NCI-H146 (cell line): Measurements from ENCODE around the gene SOCS6.
"Not testable (repeated sequence)": the region's sequence is repeated elsewhere in the genome, so short reads cannot be mapped to it uniquely, and the experiment has no call there.

Experiments
- DNase-seq: peaks from one replicate; lab custom pipeline; 2025; lab: John Stamatoyannopoulos, UW

SOCS6 gene, protein sequence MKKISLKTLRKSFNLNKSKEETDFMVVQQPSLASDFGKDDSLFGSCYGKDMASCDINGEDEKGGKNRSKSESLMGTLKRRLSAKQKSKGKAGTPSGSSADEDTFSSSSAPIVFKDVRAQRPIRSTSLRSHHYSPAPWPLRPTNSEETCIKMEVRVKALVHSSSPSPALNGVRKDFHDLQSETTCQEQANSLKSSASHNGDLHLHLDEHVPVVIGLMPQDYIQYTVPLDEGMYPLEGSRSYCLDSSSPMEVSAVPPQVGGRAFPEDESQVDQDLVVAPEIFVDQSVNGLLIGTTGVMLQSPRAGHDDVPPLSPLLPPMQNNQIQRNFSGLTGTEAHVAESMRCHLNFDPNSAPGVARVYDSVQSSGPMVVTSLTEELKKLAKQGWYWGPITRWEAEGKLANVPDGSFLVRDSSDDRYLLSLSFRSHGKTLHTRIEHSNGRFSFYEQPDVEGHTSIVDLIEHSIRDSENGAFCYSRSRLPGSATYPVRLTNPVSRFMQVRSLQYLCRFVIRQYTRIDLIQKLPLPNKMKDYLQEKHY

DNA sequence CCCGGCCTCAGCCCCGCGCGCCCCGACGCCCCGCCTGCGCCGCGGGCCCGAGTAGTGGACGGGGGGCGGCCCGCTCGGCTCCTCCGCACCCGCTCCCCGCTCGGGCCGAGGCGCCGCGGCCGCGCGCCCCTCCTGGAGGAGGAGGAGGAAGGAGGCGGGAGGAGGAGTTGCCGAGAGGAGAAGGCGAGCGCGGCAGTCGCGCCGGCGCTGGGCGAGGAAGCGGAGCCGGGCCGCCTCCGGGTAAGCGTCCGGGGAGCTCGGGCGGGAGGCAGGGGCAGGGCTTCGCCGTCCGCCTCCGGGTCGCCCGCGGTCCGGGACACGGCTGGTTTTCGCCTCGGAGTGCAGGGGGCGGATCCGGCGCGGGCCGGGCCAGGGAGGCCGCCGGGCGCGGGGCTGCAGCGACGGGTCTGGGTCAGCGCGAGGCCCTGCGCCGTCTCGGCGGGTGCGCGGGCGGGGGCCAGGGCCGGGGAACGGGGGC, at the start of gene SOCS6:
Gene SOCS6 (plus strand): TSS at position 195 of the 478 bp plus-strand sequence. CDS start 35,624 bp downstream, outside the sequence.
- DNase-seq = peak; percentile 87

DNA sequence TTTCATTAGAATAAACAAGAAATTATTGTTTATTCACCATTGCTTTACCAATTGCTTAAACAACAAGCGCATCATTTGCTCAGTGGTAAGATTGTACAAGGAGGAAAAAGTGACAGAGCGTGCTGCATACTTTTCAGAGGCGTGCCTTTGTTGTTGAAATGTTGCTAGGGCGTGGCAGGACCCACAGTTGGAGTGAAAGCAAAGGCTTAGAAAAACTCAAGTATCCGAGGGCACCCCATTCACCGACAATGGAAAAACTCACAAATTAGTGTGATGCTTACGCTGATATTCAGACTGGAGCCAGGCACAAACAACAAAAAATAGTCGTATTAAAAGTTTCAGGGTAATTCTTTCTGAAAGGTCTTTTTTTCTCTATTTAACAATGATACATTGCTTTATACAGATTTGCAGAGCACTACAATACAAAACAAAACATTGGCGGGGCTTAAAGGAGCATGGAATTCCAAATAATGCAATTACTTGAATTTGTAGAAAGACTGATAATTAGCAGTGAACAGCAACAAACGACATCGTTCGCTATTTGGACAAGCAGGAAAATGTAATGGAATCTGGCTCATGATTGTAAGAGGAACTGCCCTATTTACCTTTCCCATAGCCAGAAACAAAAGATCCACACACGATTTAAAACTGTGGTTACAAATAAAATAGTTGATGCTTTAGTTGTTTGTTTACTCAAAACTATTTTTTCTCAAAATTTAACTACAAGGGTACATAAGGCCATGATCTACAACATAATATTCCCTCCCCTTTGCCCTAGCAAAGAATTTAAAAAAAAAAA, 45.5 kb upstream of the SOCS6 start:
- no peak for DNase-seq

DNA sequence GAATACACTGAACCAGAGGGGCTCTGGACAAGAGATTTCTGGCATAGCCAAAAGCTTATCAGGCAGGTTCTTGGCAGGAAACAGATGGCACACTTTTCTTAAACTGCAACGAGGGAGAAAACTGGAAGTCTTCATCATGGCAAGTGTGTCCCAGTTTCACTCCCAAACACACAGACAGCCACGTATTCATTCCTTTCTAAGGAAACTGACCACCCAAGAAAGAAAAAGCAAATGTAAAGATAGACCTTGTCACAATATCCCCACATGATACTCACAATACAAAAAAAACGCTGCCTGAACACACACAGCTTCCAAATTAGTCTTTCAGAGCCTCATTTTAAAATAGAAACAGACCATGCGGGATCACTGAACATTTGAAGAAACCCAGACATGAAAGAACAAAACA, 42.8 kb upstream of the SOCS6 start:
- DNase-seq = no peak

DNA sequence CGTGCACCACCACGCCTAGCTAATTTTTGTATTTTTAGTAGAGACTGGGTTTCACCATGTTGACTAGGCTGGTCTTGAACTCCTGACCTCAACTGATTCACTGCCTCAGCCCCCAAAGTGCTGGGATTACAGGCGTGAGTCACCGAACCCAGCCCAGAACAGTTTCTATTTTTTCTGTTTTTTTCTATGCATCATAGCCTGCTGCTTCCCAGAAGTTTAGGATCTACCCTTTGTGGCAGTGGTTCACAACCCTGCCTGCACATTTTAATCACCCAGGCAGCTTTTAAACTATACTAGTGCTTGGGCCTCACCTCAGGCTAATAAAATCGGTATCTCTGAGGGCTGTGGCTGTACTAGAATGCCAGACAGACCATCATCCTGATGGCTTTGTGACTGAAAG, 39.7 kb upstream of the SOCS6 start:
- no peak for DNase-seq

DNA sequence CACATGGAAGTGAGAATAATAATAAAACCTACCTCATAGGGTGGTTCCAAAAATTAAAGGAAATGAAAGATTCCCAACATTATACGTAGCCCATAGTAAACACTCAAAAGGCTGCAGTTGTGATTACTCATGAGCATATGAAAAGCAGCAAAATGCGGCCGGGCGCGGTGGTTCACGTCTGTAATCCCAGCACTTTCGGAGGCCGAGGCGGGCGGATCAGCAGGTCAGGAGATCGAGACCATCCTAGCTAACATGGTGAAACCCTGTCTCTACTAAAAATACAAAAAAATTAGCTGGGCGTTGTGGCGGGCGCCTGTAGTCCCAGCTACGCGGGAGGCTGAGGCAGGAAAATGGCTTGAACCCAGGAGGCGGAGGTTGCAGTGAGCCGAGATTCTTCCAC, 39.0 kb upstream of the SOCS6 start:
- not testable (repeated sequence) for DNase-seq

DNA sequence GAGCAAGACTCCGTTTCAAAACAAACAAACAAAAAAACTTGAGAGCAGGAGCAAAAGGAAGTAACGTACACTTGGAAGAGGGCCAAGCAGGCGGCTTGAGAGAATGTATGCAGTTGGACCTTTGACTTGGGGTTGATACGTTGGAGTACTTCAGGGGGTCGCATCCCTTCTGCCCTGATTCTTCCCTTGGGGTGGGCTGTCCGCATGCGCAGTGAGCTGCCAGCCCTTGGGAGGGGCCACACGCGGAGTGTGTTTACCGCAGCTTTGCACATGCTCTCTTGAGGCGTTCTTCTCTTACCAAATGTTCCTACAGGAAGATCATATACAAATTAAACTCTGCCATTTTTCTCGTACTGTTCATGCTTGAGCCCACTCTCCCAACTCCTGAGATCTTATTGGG, 38.1 kb upstream of the SOCS6 start:
- DNase-seq = no peak

DNA sequence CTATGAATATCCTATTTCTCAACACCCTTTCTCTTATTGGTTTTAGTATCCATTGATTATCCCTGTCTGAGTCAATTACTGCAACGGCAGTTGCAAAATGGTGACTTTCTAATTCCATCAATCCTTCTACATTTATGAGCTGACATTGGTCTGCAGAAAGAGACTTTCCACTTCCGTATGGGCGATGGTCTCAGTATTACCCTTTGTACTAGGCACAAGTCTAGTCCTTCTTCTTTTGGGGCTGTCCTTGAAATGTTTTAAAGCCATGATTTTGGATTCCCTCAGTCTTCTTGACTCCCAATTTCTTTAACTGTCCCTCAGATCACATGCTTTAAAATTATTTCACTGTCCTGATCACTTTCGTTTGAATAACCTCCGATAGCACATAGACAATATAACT, 32.7 kb upstream of the SOCS6 start:
- no peak for DNase-seq

DNA sequence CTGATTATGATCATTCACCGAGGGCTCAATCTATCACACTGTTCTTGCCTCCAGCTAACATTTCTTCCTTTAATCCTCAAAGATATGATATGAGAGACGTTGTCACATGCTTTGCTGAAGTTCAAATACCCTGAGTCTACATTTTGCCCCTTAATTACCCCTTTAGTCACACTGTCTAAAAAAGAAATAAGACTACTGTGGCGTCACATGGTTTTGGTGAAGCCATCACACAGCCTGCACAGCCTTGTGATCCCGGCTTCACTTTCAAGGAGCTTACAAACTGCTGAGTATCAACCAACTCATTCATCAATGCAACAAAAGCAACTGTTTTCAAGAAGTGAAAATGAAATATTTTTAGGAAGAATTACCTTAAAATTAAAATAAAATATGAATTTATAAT, 31.9 kb upstream of the SOCS6 start:
- DNase-seq = no peak

DNA sequence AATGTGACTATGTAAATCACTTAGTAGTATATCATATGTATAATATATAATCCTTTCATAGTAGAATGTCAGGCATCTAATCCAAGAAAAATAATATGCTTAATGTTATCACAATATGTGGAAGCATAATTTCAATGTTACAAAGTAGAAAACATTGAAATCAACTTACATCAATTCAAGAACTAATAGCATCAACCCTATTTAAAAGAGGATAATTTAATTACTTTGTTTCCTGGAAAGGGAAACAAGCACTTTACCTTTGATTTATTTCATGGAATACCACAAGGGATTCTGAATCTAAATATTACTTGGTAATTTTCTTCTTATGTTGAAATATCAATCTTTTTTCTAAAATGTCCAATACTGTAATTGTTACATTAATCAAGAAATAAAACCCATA, 30.6 kb upstream of the SOCS6 start:
- DNase-seq = no peak

DNA sequence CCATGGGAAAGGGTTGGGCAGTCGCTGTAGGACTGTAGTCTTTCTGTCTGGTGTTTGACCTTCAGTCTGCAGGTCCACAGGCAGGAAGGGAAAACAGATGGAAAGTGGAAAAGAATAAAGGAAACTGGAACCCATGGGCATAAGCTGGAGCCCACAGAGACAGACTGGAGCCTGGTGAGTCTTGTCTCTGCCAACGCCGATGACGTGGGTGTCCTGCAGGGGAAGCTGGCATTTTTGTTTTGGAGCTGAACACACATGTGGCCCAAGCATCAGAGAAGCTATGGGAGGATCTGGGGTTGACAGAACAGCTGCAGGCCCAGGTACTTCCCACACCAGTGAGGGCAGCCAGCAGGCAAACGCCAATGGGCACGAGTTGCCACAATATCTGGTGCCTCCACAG, 28.2 kb upstream of the SOCS6 start:
- DNase-seq = peak; percentile 16

DNA sequence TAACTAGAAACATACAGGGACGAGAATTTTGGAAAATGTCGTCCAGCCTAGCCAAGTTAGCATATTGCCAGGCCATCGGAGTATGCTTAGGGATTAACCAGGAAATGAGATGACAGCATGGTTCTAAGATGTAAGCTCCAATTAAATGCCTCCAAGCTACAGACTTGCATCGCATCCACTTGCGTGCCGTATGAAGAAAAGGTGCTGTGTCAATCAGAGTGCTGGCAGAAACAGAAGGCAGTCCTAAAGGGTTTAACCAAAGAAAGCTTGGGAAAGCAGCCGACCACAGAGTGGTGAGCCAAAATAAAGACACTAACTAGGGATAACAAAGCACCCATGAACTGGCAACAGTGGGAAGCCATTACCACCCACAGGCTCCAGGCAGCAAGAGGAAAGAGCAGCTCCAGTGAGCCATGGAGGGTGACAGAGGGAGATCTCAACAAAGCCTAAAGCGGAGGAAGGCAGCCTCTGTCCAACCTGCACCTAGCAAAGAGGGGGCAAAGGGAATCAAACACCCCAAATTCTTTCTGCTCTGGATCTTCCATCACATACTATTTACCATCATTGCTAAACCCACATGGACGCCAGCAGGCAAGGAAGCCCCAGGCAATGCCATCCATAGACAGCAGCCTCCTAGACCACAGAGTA, 27.6 kb upstream of the SOCS6 start:
- DNase-seq = peak; percentile 37

DNA sequence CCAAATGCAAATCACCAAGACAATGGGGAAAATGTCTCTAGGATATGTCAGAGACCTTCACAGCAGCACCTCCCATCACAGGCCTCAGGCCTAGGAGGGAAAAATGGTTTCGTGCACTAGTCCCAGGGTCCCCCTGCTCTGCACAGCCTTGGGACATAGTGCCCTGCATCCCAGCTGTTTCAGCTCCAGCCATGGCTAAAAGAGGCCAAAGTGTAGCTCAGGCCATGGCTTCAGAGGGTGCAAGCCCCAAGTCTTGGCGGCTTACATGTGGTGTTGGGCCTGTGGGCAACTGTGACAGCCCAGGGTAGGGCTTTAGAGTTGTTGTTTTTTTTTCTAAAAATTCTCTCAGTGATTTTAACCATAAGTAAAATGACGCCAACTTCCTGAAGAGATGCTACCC, 25.5 kb upstream of the SOCS6 start:
- no peak for DNase-seq

DNA sequence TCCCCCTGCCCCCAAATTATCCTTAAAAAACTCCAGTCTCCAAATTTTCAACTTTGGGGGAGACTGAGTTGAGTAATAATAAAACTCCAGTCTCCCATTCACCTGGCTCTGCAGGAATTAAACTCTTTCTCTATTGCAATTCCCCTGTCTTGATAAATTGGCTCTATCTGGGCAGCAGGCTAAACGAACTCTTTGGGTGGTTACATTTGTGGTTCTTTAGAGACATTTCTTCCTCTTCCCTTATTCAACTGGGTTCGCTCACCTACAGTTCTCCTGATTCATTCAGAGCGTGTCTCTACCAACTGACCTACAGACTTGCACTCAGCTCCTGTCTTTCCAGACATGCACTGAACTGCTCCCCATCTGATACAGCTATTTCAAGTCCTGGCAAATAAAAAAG, 17.1 kb upstream of the SOCS6 start:
- no peak for DNase-seq

DNA sequence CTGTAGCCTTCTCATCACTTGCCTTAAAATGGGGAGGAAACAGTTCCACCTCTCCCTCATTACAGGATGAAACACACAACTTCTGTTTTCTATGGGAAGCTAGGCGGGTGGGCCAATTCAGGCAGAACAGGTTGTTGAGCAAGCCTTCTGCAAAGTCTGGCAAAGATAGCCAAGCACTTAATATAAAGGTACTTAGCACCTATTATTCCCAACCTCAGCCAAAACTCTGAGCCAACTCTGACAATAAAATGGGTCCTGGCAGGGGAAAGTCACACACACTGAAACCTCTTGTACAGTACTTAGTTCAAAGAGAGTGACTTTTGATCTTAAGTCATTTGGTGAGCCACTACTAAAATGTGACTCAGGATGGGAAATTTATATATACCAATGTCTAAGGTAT, 15.8 kb upstream of the SOCS6 start:
- no peak for DNase-seq

DNA sequence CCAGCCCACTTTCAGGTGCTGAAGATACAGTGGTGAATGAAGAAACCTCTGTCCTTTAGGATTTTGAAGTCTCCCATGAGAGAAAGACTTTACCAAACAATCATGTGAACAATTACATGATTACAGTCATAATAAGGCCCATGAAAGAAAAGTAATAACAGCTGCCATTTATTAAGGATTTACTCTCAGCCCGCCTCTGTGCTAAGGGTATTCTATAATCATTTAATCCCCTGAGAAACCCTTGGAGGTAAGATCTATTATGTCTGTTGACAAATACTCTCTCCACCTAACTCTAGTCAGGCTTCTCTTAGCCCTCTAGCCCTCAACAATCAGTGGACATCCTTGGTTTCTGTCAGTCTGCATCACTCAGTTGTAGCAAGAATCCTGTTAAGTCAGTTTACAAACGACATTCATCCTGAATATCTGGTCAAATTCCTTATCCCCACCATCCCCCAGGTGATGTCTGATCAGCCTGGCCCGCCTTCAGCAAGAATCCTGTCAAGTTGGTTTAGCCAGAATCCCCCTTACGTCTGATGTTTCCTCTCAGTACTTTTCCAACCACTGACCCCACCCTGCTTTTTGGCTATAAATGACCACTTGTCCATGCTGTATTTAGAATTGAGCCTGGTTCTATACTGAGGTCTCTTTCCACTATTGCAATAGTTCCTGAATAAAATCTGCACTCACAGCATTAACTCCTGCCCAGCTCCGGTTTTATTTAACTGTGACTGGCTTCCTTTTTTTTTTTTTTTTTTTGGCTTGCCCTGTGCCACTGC, 12.2 kb upstream of the SOCS6 start:
- DNase-seq = no peak

DNA sequence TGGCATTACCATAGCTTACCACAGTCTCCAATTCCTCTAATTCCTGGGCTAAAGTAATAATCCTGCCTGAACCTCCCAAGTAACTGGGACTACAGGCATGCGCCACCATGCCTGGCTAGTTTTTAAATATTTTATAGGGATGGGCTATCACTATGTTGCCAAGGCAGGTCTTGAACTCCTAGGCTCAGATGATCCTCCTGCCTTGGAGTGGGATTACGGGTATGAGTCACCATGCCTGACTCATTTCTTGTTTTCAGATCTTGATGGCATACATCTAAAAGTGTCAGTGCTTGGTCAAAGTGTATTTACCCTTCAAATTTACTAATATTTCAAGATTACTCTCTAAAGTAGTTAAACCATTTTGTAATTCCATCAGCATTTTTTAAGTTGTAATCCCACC, 9.4 kb upstream of the SOCS6 start:
- DNase-seq = no peak

DNA sequence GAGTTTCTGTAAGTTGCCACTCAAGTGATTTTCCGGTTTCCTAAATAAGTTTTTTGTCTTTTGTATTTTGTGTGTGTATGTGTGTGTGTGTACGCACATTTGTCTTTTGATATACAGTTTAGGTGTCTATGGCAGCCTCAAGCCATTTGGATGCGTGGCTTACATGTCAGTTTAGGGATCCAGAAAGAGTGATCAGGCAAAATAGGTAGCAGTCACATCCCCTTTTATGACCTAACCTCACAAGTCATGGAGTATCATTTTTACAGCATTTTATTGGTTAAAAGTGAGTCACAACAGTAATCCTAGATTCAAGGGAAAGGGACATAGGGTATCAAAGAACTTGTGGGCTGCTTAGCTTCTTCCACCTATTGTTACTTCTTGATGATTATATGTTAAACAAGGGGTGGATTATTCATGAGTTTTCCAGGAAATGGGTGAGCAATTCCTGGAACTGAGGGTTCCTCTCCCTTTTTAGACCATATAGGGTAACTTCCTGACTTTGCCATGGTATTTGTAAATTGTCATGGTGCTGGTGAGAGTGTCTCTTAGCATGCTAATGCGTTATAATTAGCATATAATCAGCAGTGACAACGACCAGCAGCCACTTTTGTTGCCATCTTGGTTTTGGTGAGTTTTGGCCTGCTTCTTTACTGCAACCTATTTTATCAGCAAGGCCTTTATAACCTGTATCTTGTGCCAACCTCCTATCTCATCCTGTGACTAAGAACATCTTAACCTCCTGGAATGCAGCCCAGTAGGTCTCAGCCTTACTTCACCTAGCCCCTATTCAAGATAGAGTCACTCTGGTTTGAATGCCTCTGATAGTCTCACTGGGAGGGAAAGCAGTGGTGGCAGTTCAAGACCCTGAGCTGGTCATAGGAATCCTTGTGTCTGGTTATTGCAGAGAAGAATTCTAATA, 8.6 kb upstream of the SOCS6 start:
- no peak for DNase-seq

DNA sequence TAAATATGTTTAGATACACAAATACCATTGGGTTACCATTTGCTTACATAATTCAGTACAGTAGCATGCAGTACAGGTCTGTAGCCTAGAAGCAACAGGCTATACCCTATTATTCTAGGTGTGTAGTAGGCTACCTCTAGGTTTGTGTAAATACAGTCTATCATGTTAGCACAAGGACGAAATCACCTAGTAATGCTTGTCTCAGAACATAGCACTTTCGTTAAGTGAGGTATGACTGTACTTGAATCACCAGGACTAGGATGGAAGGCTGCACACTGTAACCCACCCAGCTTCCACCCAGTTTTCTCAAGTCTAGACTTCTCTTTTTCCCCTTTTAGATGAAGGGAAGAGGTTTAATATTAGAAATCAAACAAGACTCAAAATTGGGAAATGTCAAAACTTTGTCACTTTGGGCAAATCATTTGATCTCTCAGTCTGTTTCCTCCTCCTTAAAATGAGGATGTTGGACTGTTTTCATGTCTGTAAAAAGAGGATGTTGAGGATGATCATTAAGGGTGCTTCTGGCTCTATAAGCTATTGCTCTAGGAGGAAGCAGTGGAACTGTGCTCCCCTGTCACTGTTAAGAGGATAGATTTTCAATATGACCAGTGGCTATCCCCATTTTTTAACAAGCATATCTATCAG, 3.7 kb upstream of the SOCS6 start:
- DNase-seq = no peak

DNA sequence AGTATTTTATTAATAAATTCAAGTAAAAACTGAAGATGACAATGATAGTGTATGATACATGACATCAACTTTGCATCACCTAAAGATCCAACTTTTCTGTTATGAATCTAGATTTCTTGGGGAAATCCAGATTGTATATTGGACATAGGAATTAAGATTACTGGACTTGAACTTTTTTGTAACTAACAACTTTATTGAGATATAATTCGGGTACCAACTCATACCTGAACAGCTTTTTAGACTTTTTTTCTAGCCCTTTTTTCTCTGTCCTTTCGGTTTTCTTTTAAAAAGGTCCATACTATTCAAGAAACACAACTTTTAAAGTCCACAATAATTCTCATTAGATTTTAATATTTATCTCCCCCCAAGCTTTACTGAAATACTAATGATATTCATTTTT, 1.1 kb upstream of the SOCS6 start:
- no peak for DNase-seq
